Measurements from ENCODE around the gene LAPTM5.

The LAPTM5 gene

DNA sequence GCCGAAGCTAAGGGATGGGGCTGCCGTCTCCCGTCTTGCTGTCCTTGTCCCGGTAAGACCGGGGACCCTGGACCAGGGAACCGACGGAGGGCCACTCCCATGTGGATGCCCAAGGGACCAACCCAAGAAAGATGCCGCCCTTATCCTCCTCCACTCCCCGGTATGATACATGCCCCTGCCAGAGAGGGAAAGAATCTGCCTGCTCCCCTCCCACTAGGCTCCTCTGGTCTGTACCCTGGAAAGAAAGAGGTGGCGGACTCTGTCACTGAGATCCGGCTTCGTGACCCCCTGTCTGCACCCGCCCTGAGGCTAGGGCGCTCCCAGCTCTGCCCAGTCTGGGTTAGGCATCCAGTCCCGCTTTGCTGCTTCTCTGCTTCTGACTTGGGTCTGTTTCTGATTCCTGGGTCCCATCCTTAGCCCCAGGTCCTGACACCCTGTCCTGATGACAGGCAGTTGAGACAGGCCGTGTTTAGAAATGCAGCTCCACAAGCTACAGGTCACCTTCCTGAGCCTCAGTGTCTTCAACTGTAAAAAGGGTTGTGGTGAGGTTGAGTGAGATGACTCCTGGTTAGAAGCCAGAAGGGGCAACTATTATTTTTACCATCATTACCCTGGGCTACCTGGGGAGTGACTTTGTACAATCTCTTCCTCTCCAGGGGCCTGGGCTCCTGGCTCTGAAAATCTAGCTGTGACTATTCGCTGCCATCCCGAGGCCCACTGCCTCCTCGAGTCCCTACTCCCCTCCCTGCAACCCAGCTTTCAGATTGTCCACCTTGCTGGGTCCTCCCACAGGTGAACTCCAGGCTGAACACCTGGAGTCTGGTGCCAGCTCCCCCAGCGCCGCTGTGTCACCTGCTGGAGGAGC lies 37.9 kb downstream of the LAPTM5 start:
- DNase-seq (ENCODE audit: low read depth, low spot score): peak; percentile 61
- Histone ChIP-seq H3K4me1 (ENCODE audit: control insufficient read depth, insufficient read depth, low read length) (no peaks in the 10 kb centered on the region), H3K36me3 (ENCODE audit: control insufficient read depth, insufficient read depth, low read length) (no peaks in the 10 kb centered on the region), H3K27ac (ENCODE audit: low read length) (no peak overlapping the region), H3K9me3 (ENCODE audit: control insufficient read depth, insufficient read depth, low read length) (no peaks in the 10 kb centered on the region), H3K4me3 (ENCODE audit: low read length) (no peak overlapping the region), H3K27me3 (ENCODE audit: control insufficient read depth, insufficient read depth, low read length) (no peaks in the 10 kb centered on the region)
- no CpG with 5 or more reads among the region's 21 CpGs for WGBS (ENCODE audit: insufficient coverage, insufficient read length)

GRCh38 chr1:30718636-30719405 lies 38.8 kb downstream of the LAPTM5 start:
- peak overlapping the region; percentile 56 for H3K4me3 ChIP-seq (ENCODE audit: low read length)
- no peaks in the 10 kb centered on the region for H3K4me1 ChIP-seq (ENCODE audit: control insufficient read depth, insufficient read depth, low read length)
- DNase-seq (ENCODE audit: low read depth, low spot score): peak; percentile 20
- H3K36me3 ChIP-seq (ENCODE audit: control insufficient read depth, insufficient read depth, low read length): no peaks in the 10 kb centered on the region
- no peaks in the 10 kb centered on the region for H3K27me3 ChIP-seq (ENCODE audit: control insufficient read depth, insufficient read depth, low read length)
- H3K27ac ChIP-seq (ENCODE audit: low read length): no peak overlapping the region
- no CpG with 5 or more reads among the region's 66 CpGs for WGBS (ENCODE audit: insufficient coverage, insufficient read length)
- no peaks in the 10 kb centered on the region for H3K9me3 ChIP-seq (ENCODE audit: control insufficient read depth, insufficient read depth, low read length)

DNA sequence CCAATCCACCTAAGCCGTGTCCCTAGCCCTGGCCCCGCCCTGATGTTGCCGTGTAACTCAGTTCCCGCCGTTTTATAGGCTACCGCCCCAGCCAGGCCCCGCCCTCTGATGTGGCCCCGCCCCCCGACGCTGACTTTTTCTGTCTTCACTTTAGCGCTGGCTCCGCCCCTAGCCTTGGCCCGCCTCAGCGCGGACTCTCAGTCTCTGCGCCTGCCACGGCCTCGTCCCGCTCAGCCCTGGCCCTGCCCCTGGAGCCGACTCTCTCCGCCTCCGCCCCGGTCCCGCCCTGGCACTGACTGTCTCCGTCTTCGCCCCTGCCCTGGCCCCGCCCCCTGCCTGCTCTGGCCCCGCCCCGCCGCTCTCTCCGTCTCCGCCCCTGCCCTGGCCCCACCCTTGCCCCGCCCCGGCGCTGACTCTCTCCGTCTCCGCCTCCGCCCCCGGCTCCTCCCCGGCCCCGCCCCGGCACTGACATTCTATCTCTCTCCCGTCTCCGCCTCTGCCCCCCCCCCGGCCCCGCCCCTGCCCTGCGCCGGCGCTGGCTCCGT lies 39.4 kb downstream of the LAPTM5 start:
- no peak overlapping the region for H3K27ac ChIP-seq (ENCODE audit: low read length)

DNA sequence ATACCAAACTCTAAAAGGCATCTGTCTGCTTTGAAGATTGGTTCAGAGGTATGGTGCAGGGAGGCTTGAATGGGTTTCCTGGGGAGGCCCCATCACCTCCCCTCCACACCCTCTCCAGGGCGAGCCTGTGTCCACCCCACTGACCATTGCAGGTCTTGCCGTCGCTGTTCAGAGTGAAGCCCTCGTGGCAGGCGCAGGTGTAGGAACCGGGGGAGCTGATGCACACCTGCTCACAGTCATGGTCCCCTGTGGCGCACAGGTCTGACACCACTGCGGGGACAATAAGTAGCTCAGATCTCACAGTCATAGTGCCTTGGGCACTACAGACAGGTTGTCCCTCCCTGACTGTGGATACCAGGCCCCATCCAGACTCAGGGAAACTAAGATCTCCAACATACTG lies 40.9 kb downstream of the LAPTM5 start:
- Histone ChIP-seq H3K4me3 (ENCODE audit: low read length) (no peak overlapping the region), H3K36me3 (ENCODE audit: control insufficient read depth, insufficient read depth, low read length) (no peaks in the 10 kb centered on the region)

More for the DNA sequence above, 39.4 kb downstream of the LAPTM5 start:
- peak; percentile 96 for DNase-seq (ENCODE audit: low read depth, low spot score)
- Histone ChIP-seq H3K27me3 (ENCODE audit: control insufficient read depth, insufficient read depth, low read length) (no peaks in the 10 kb centered on the region), H3K9me3 (ENCODE audit: control insufficient read depth, insufficient read depth, low read length) (no peaks in the 10 kb centered on the region), H3K4me3 (ENCODE audit: low read length) (peak overlapping the region; percentile 61; the same call in 1 of the 2 replicates), H3K4me1 (ENCODE audit: control insufficient read depth, insufficient read depth, low read length) (no peaks in the 10 kb centered on the region), H3K36me3 (ENCODE audit: control insufficient read depth, insufficient read depth, low read length) (no peaks in the 10 kb centered on the region)
- no CpG with 5 or more reads among the region's 50 CpGs for WGBS (ENCODE audit: insufficient coverage, insufficient read length)

DNA sequence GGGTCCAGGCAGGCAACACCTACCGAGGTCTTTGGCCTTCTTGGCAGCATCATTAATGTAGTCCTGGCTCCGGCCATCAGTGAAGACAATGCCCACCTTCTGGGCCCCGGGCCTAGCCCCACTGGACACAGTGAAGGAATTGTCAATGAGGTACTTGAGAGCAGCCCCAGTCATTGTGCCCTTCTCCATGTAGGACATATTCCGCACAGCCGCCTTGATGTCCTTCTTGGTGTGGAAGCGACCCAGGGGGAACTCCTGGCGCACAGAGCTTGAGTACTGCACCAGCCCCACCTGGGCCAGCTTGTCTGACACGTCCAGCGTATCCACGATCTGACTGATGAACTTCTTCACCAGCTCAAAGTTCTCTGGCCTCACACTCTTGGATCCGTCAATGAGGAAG lies 41.7 kb downstream of the LAPTM5 start:
- no peak overlapping the region for H3K27ac ChIP-seq (ENCODE audit: low read length)
- no peaks in the 10 kb centered on the region for H3K4me1 ChIP-seq (ENCODE audit: control insufficient read depth, insufficient read depth, low read length)
- H3K27me3 ChIP-seq (ENCODE audit: control insufficient read depth, insufficient read depth, low read length): no peaks in the 10 kb centered on the region
- DNase-seq (ENCODE audit: low read depth, low spot score): no peak
- no peaks in the 10 kb centered on the region for H3K9me3 ChIP-seq (ENCODE audit: control insufficient read depth, insufficient read depth, low read length)
- no peak overlapping the region for H3K4me3 ChIP-seq (ENCODE audit: low read length)
- no CpG with 5 or more reads among the region's 11 CpGs for WGBS (ENCODE audit: insufficient coverage, insufficient read length)
- H3K36me3 ChIP-seq (ENCODE audit: control insufficient read depth, insufficient read depth, low read length): no peaks in the 10 kb centered on the region

More for the DNA sequence above, 40.9 kb downstream of the LAPTM5 start:
- no peaks in the 10 kb centered on the region for H3K27me3 ChIP-seq (ENCODE audit: control insufficient read depth, insufficient read depth, low read length)
- no peak for DNase-seq (ENCODE audit: low read depth, low spot score)
- no CpG with 5 or more reads among the region's 8 CpGs for whole genome bisulfite sequencing (ENCODE audit: insufficient coverage, insufficient read length)
- H3K4me1 ChIP-seq (ENCODE audit: control insufficient read depth, insufficient read depth, low read length): no peaks in the 10 kb centered on the region
- H3K9me3 ChIP-seq (ENCODE audit: control insufficient read depth, insufficient read depth, low read length): no peaks in the 10 kb centered on the region
- no peak overlapping the region for H3K27ac ChIP-seq (ENCODE audit: low read length)

GRCh38 chr1:30715216-30715615 lies 42.4 kb downstream of the LAPTM5 start:
- Histone ChIP-seq H3K36me3 (ENCODE audit: control insufficient read depth, insufficient read depth, low read length) (no peaks in the 10 kb centered on the region), H3K27ac (ENCODE audit: low read length) (no peak overlapping the region), H3K9me3 (ENCODE audit: control insufficient read depth, insufficient read depth, low read length) (no peaks in the 10 kb centered on the region), H3K4me1 (ENCODE audit: control insufficient read depth, insufficient read depth, low read length) (no peaks in the 10 kb centered on the region), H3K4me3 (ENCODE audit: low read length) (no peak overlapping the region), H3K27me3 (ENCODE audit: control insufficient read depth, insufficient read depth, low read length) (no peaks in the 10 kb centered on the region)
- DNase-seq (ENCODE audit: low read depth, low spot score): no peak
- no CpG with 5 or more reads among the region's 2 CpGs for WGBS (ENCODE audit: insufficient coverage, insufficient read length)

DNA sequence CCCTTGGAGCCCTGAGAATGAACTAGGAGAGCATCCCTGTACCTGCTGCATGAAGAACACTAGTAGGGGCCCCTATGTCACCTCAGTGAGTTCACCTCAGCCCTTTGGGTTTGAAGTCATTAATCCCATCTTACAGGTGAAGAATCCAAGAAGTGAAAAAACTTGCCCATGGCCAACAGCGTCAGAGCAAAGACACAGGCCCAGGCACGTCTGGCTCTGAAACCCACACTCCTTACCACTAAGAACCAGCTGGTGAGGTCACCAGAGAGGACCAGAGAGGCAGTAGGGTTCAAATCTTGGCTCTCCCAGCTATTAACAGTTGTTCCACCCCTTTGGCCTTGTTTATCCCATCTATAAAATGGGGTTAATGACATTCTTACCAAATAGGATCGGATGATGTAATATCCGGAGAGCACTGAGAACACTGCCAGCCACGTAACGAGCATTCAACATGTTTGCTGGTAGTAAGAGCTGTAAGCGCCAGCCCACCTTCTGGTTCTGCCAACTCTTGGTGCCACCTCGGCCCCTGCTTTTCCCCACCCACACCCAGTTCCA lies 43.0 kb downstream of the LAPTM5 start:
- H3K27ac ChIP-seq (ENCODE audit: low read length): no peak overlapping the region
- no peaks in the 10 kb centered on the region for H3K9me3 ChIP-seq (ENCODE audit: control insufficient read depth, insufficient read depth, low read length)
- H3K27me3 ChIP-seq (ENCODE audit: control insufficient read depth, insufficient read depth, low read length): no peaks in the 10 kb centered on the region
- H3K36me3 ChIP-seq (ENCODE audit: control insufficient read depth, insufficient read depth, low read length): no peaks in the 10 kb centered on the region
- no peak for DNase-seq (ENCODE audit: low read depth, low spot score)
- WGBS (ENCODE audit: insufficient coverage, insufficient read length): no CpG with 5 or more reads among the region's 8 CpGs
- no peak overlapping the region for H3K4me3 ChIP-seq (ENCODE audit: low read length)
- no peaks in the 10 kb centered on the region for H3K4me1 ChIP-seq (ENCODE audit: control insufficient read depth, insufficient read depth, low read length)

DNA sequence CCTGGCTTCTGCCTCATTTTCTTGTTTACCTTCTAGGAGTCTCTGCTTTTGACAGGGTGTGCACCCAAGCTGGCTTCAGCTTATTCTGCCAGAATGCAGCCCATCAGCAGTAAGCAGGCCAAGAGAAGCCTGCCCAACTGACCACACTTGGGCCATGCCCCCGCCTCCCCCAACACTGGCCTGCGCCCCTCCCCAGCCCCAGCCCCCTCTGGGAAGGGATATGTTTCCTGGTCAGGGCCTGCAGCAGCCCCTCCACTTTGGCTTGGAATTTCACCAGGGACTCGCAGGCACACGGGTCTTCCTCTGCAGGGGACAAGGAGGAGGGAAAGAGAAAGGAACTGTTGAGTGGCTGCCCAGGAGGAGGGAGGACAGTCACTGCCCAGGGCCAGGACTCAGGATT lies 43.5 kb downstream of the LAPTM5 start:
- no peak for DNase-seq (ENCODE audit: low read depth, low spot score)
- WGBS (ENCODE audit: insufficient coverage, insufficient read length): no CpG with 5 or more reads among the region's 4 CpGs
- H3K36me3 ChIP-seq (ENCODE audit: control insufficient read depth, insufficient read depth, low read length): no peaks in the 10 kb centered on the region
- H3K27me3 ChIP-seq (ENCODE audit: control insufficient read depth, insufficient read depth, low read length): no peaks in the 10 kb centered on the region
- H3K4me1 ChIP-seq (ENCODE audit: control insufficient read depth, insufficient read depth, low read length): no peaks in the 10 kb centered on the region
- H3K4me3 ChIP-seq (ENCODE audit: low read length): no peak overlapping the region
- H3K9me3 ChIP-seq (ENCODE audit: control insufficient read depth, insufficient read depth, low read length): no peaks in the 10 kb centered on the region
- H3K27ac ChIP-seq (ENCODE audit: low read length): no peak overlapping the region

GRCh38 chr1:30713311-30713710 lies 44.3 kb downstream of the LAPTM5 start:
- no peaks in the 10 kb centered on the region for H3K36me3 ChIP-seq (ENCODE audit: control insufficient read depth, insufficient read depth, low read length)
- no peaks in the 10 kb centered on the region for H3K9me3 ChIP-seq (ENCODE audit: control insufficient read depth, insufficient read depth, low read length)
- H3K27ac ChIP-seq (ENCODE audit: low read length): no peak overlapping the region
- DNase-seq (ENCODE audit: low read depth, low spot score): no peak
- no CpG with 5 or more reads among the region's 12 CpGs for WGBS (ENCODE audit: insufficient coverage, insufficient read length)
- H3K4me3 ChIP-seq (ENCODE audit: low read length): no peak overlapping the region
- H3K4me1 ChIP-seq (ENCODE audit: control insufficient read depth, insufficient read depth, low read length): no peaks in the 10 kb centered on the region
- H3K27me3 ChIP-seq (ENCODE audit: control insufficient read depth, insufficient read depth, low read length): no peaks in the 10 kb centered on the region

GRCh38 chr1:30712583-30712982 lies 45.0 kb downstream of the LAPTM5 start:
- no peak for DNase-seq (ENCODE audit: low read depth, low spot score)
- Histone ChIP-seq H3K4me1 (ENCODE audit: control insufficient read depth, insufficient read depth, low read length) (peaks cover 2% of the 10 kb centered on the region; the same call in 1 of the 2 replicates), H3K9me3 (ENCODE audit: control insufficient read depth, insufficient read depth, low read length) (no peaks in the 10 kb centered on the region), H3K27me3 (ENCODE audit: control insufficient read depth, insufficient read depth, low read length) (no peaks in the 10 kb centered on the region), H3K4me3 (ENCODE audit: low read length) (no peak overlapping the region), H3K27ac (ENCODE audit: low read length) (no peak overlapping the region), H3K36me3 (ENCODE audit: control insufficient read depth, insufficient read depth, low read length) (no peaks in the 10 kb centered on the region)
- WGBS (ENCODE audit: insufficient coverage, insufficient read length): no CpG with 5 or more reads among the region's 6 CpGs
